GM21737 (cell line): ENCODE results near the gene ATXN10.

Experiments used
- ATAC-seq: cut with Tn5 transposase; IDR thresholded peaks from one replicate; pipeline ENCODE4 v1.9.1; 2021; ENCODE audit warnings: mild to moderate bottlenecking, moderate library complexity; ENCODE audit not compliant: unreplicated experiment

Gene ATXN10

DNA sequence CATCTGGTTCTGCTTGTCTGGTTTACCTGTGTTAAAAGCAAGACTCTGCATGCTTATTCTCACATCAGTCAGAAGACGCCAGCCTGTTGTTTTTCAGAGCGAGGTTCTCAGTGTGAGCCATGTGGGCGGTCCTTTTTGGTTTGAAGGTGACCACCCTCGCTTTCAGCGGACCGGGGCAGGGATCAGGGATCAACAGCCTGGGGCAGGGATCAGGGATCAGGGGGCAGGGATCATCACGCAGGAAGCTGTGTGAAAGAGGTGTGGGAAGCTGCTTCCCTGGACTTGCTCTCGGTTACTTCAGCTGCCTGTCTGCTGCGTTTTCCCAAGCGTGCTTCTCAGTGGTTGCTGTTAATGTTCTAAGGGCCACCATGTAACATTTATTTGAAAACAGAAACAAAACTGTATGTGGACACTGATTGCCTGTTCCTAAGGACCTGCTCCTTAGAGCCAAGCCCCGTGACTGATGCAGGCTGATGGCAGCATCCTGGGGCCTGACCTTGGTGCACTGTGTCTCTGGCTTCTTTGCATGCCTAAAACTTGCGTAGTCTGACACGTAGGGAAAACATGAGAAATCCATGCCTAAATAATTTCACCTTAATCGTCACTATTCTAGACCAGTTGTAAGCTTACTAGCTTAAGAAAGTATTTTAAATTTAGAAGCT, 146.9 kb downstream of the ATXN10 start:
- ATAC-seq = no peak

DNA sequence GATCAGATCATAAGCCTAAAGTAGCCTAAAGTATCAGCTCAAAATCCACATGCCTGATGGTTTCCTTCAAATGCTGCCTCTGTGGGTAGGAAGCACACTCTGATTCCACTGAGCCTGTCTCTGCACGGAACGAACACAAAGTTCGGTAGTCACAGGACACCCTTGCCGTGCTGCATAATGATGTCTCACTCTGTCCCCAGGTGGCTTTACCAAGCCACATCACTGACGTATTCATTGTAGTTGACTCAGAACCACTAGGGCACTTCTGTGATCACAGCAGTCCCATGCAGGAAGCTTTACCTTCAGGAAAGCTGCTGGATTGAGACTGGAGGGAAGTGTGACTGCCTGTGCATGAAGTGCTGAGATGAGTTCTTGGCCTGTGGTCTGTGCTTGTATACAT, 147.7 kb downstream of the ATXN10 start:
- no peak for ATAC-seq

DNA sequence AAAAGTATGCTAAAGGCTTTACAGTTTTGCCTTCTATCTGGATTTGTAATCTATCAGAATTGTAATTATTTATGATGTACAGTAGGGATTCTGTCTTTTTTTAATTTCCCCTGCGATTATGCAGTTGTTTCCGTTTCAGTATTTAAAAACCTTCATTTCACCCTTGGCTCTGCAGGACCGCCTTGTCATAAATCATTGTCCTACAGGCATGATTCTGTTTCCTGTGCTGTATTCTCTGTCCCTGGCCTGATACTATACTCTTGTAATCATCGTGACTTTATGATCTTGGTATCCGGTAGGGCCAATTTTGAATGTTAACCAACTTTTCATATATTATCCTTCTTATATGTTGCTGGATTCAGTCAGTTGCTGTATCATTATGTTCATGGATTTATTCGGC, 151.7 kb downstream of the ATXN10 start:
- ATAC-seq = no peak

DNA sequence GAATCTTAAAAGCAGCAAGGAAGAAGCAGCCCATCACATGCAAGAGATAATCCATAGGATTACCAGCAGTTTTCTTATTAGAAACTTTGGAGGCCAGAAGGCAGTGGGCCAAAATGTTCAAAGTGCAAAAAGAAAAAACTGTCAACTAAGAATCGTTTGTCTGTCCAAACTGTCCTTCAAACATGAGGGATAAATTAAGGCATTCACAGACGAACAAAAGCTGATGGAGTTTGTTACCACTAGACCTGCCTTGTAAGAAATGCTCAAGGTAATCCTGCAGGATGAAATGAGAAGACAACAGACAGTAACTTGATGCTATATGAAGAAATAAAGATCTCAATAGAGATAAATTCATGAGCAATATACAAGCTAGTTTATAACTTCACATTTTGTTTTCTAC, 154.9 kb downstream of the ATXN10 start:
- ATAC-seq = no peak

DNA sequence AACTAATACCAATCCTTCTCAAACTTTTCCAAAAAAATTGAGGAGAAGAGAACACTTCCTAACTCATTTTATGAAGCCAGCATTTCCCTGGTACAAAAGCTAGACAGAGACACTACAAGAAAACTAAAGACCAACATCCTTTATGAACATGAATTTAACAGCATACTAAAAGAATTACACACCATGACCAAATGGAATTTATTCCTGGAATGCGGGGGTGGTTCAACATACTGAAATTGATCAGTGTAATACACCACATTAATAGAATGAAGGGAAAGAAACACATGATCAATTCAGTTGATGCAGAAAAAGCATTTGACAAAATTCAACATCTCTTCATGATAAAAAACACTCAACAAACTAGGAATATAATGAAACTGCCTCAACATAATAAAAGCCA, 157.2 kb downstream of the ATXN10 start:
- ATAC-seq = no peak

DNA sequence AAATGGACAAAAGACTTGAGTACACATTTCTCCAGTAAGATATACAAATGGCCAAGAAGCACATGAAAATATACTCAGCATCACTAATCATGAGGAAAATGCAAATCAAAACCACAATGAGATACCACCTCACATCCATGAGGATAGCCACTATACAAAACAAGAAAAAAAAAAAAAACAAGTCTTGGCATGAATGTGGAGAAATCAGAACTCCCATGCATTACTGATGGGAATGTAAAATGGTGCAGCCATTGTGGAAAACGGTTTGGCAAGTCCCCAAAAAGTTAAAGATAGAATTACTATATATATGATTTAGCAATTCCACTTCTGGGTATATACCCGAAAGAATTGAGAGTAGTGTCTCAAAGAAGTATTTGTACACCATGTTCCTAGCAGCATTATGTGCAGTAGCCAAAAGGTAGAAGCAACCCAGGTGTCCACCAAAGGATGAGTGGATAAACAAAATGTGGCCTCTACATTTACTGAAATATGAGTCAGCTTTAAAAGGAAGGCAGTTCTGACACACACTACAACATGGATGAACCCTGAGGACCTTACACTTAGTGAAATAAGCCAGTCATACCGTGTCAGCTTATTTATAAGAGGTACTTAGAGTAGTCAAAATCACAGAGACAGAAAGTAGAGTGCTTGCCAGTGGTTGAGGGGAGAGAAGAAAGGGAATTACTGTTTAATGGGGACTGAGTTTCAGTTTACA, 159.1 kb downstream of the ATXN10 start:
- no peak for ATAC-seq

DNA sequence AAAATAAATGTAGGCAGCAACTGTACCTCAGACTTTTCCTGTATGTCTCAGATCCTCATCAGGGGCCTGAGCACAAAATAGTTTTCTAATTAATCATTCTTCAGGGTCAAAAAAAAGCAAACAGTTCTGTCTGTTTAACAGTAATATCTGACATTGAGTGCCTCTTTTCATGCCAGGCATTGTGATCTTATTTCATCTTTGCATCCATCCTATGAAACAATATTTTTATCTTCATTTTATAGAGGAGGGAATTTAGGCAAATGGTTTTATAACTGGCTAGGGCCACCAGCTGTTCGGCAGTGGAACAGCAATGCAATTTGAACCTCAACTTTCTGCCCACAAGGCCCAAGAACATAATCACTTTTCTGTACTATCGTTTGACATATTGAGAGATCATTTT, 159.8 kb downstream of the ATXN10 start:
- ATAC-seq = no peak

DNA sequence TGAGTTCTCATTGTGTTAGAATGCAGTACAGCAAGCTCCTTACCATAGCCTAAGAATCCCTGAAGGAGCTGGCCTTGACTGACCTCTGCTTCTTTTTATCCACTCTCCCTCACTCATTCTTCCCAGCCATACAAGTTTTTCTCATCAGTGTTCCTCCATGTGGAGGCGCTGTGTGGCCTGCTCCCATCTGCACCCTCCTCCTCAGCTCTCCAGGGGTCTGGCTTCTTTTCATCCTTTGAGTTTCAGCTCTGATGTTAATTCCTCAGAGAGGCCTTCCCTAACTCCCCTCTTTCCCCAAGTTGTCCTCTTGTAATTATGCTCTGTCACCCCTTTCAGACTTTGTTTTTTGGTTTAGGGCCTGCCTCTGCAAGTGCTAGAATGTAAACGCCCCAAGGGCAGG, 160.5 kb downstream of the ATXN10 start:
- no peak for ATAC-seq

DNA sequence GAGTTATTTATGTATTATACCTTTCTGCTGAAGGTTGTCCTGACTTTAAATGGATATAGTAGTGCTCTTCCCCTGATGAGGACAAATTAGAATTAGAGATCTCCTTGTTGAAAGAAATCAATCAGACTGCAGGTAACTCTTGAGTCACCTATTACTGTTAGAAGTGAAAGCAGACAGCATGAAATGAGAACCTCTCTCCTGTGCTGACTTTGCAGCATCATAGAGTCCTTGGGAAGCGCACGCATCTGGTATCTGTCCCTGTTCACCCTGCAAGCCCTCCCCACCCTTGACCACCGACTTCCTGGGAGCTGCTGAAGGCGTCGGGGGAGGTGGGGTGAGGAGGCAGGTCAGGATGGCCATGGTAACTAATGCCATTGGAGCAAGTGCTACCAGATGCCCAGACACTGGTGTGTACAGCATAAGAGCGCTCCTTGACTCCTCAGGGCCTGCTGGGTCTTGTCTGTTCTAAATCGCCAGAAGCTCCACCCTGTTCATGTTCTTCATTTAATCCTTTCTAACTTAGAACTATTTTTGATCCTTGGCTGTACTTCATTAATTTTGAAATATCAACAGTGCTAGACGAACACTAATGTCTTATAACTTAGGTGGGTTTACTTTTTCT, 161.4 kb downstream of the ATXN10 start:
- no peak for ATAC-seq

DNA sequence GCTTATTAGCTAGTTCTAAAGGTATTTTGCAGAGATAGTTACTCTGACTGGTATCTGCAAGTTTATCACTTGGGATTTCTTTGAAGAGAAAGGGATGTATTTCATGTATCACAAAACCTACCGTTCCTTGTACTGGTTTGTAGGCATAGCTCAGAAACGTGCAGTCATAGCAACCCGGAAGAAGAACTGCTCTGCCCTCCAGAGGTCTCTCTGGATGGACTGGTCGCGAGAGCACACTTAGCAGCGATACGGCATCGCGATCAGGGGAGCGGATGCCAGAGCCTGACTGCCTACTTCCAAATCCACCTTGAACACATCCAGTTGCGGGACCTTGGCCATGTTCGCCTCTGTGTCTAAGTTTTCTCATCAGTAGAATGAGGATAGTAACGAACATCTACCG, 162.0 kb downstream of the ATXN10 start:
- no peak for ATAC-seq

DNA sequence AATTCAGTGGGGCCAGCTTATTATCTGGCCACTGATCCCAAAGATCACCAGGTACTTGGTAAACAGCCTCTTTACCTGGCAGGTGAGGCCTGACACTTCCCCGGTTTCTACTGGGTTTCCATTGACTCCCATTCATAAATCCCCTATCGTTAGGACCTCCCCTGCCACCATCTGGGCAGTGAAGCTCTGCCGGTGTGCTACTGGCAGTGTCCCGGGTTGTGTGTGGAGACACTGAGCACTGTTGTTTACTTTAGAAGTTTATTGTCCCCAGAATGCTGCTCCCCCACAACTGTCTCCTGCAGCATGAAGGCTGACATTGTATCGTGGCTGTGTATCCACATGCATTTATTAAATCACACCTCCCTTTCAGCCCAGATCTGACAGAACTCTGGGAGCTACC, 162.6 kb downstream of the ATXN10 start:
- ATAC-seq = no peak

DNA sequence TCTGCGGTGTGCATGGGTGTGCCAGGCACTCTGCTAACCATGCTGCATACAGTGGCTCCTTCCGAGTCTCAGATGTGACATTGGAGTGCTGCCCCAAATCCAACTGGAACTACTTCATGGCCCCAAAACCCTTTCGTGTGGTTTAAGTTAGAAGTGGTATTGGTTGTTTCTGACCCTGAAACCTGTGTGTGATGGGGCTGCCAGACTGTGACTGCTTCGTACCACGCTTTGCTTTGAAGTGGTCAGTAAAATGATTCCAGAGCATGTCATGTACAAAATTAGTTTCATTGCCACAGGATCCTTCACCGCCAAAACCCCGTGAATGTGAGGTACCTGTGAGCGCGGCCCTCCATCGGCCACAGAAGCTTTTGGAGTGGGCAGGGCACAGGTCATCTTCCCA, 163.2 kb downstream of the ATXN10 start:
- ATAC-seq = no peak

DNA sequence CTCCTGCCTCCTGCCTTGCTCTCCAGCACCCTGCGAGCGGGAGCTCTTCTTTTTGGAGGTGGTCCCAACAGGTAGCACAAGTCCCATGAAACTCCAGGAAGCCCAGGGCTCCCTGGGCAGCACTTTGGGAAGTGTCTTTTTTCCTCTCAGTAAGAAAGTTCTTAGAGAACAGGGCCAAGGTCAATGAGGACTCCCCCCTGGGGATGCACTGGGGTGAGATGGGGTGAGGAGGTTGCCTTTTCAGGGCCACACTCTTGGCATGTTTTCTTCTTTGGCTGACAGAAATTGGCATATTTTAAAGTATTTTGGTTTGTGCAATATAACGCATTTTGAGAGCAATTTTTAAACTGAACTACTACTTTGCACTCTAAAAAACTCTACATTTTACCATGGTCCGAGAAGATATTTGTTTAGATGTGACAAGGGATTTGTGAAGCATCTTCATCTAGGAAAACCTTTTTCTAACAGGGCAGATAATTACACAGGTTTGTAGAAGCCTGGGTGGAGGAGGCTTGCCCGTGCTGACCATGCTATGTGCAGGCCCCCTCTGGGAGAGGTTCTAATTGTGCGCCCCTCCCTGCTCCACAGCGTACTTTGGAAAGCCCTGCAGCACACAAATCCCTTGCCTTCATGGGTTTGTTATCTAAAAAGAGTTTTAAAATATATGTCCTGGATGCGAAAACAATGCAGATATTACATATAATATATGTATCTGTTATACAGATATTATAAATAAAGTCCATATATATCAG, 165.0 kb downstream of the ATXN10 start:
- ATAC-seq = no peak

DNA sequence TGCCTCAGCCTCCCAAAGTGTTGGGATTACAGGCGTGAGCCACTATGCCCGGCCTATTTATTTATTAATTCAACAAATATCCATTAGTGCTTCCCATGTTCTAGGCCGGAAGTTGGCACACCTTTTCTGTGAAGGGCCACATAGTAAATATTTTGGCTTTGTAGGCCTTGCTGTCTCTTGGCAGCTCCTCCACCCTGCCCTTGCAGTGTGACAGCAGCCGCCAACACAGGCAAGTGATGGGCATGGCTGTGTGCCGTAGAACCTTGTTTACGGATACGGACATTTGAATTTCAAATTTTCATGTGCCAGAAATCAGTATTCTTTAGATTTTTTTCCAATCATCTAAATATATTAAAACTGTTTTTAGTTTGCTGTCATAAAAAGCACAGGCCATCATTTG, 165.9 kb downstream of the ATXN10 start:
- ATAC-seq = no peak

DNA sequence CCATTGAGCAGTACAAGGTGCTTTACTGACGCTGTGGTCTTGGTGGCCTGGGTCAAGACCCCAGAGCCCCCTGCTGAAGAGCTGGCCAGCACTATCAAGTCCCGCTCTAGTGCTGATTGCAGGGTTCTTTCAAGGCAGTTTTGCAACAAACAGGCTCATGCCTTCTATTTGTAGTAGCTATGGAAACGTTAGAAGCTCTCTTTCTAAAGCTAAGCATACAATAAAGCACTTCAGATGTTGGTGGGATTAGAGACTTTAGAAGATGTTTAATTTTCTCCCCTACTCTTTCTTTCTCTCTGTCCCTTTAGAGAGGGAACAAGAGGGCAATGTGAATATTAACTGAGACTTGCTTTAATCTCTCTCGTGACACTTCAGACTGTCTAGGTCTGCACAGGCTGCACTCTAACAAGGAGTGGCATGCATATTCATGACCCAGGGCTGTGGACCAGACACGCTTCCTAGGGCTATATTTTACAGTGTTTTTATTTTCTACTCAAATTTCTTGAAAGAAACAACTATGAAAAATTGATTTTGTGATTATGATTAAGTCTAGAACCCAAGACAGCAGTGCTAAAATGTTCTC, 166.8 kb downstream of the ATXN10 start:
- ATAC-seq = no peak

DNA sequence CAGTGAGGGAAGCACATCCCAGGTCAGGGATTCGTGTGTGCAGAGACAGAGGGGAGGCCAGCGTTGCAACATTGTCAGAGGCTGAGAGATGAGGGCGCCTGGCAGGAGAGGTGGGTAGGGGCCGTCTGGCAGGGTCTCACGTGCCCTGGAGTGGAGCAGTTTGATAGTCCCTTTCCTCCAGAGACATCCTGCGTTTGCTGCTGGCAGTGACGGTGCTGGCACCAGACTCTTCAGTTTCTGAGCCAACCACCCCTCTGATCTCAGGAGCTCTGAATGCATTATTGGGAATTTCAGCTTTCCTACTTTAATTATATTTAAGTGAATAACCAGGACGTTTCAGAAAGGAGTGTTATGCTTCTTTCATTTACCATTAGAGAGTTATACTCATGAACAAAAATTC, 168.8 kb downstream of the ATXN10 start:
- ATAC-seq = no peak

DNA sequence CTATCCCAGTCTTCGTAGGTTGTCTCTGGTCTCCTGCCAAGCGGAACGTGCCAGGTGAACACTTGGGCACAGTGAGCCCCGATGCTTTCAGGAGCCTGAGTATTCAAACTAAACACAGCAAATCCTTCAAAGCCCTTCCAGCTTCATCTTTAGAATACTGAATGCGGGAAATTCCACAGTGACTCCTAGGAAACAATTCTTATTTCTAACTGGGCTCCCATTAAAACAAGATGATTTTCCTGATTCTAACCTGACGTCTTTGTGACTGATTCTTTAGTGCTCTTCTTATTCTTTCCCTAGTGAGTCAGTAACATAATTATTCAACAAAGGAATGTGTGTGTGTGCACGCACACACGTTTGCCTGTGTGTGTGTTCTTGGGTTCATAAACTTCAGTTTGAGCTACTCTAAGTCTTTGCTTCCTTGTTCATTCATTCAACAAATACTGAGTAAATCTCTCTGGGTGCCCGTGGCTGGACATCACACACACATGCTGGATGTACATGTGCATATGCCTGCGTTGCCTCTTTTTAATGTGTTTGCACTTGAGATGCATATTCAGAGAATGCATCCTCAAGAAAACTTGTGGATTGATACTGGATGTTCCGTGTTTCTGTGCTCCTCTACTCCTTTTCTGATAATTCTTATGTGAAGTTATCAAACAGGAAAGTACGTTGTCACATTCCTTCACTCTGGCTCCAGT, 170.8 kb downstream of the ATXN10 start:
- ATAC-seq = no peak

DNA sequence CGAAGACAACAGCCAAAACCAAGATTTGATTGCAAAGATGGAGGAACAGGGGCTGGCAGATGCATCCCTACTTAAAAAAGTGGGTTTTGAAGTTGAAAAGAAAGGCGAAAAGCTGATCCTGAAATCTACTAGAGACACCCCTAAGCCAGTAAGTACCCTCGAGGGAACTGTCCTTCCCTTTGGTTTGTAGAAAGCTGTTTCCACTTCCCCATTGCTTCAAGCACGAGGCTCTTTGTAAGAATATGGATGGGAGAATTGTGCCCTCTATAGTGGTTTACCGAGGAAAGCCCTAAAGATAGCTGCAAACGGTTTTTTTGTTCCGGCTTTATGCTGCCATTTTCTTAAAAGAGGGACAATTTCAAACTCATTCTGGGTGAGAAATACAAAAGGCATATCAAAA, 171.4 kb downstream of the ATXN10 start:
- ATAC-seq = no peak

DNA sequence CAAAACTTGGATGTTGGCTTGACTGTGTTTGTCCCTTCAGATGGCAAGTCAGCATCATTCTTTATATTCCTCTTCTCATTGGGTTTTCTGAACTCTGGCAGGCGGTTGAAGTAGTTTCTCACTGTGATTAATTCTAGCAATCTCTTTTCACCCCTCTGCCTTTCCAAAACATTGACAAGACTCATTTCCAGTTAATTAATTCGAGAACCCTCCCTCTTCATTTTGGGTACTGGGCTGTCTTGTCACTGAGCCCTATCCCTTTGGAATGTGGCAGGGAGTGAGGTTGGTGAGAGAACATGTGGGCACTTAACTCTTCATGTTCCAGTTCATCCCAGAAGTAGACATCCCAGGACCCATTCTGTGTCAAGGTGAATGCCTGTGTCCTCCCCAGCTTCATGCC, 172.4 kb downstream of the ATXN10 start:
- no peak for ATAC-seq

DNA sequence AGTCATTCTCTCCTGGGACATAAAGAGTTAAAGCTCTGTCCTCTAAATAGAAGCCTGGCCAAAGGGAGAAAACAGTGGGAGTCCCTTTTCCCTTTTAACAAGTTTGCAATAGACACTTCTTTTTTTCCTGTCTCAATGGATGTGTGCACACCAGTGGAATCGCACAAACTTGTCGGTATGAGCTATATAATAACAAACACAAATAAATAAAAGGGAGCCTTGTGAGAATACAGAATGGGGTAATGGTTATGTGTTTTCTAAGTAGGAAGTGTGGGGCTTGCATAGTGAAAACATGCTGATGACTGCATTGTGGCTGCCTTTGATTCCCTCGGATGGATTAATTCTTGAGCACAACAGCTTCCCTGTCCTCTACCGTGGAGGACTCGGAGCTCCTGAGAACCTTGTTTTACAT, 173.4 kb downstream of the ATXN10 start:
- no peak for ATAC-seq

DNA sequence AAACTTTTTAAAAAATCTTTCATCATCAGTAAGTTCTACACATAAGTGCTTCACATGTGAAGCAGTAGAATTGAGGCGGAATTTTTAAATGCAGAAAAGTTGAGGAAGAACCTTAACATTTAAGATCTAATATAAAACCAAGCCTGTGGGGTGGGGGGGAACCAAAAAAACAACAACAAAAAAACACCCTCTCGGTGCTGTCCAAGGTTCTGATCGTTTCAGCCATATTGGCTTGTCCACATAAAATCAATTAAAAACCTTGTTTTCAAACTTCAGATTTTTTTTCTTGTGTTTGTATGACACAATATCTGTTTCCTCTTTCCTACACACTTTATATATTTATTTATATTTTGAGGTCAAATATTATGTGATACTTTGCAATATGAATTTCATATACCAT, 175.3 kb downstream of the ATXN10 start:
- ATAC-seq = no peak
